ENCODE results near the gene OAS3. TPM values are rescaled to one million over a fixed set of nuclear protein-coding genes. Genes with fewer than 3 reads are reported as not detected.

The OAS3 gene
- total RNA-seq, 1 experiment from 2014 or later, result 29.5 TPM

DNA sequence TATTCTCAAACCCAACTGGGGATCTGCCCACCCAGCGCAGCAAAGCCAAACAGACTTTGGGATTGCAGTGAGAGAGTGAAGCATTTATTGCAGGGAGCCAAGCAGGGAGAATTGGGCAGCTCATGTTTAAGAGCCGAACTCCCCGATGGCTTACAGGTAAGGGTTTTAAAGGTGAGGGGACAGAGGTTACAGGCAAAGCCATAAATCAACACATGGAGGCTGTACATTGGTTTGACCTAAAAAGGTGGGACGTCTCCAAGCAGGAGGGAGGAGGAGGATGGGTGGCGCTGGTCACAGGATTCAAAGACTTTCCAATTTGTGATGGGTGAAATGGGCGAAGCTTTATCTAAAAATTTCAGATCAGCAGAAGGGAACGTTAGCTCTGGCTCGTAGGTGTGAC, 58.2 kb downstream of the OAS3 start:
- Histone ChIP-seq H2AFZ (ENCODE audit: low read depth, low read length, poor library complexity, severe bottlenecking) (no peak overlapping the region), H3K9ac (ENCODE audit: low read length) (no peak overlapping the region), H3K9me2 (ENCODE audit: insufficient read depth) (no peaks in the 10 kb centered on the region), H3K4me1 (ENCODE audit: control insufficient read depth in 1 of 2, insufficient read depth in 2 of 2, low read length in 2 of 2) (no peaks in the 10 kb centered on the region), H4K20me1 (ENCODE audit: insufficient read depth) (no peaks in the 10 kb centered on the region), H3K27me3 (ENCODE audit: insufficient read depth, low read length) (no peaks in the 10 kb centered on the region), H3K36me3 (ENCODE audit: control insufficient read depth in 1 of 2, insufficient read depth in 2 of 2, low read length in 2 of 2) (no peaks in the 10 kb centered on the region), H3K9me3 (ENCODE audit: control insufficient read depth in 1 of 2, insufficient read depth in 1 of 2, low read depth in 1 of 2, low read length in 2 of 2) (no peaks in the 10 kb centered on the region), H3K4me2 (ENCODE audit: low read length) (no peak overlapping the region), H3K79me2 (ENCODE audit: insufficient read depth, low read length) (no peaks in the 10 kb centered on the region), H3K4me3 (replicated peaks in 1 of 2; ENCODE audit: low read depth in 1 of 2, low read length in 2 of 2) (no peak overlapping the region), H3K27ac (ENCODE audit: low read depth, low read length) (no peak overlapping the region)
- ChIA-PET CTCF (no interaction called here), RAD21 (ENCODE audit: low non-redundant PET in 1 of 2, low total read pairs in 2 of 2, uncharacterized antibody in 2 of 2, unreplicated experiment in 2 of 2) (no interaction called here), POLR2A (no interaction called here)
- no peak for ATAC-seq
- DNase-seq (ENCODE audit: low read depth, low spot score), result no peak
- intact Hi-C loops (cut with micrococcal nuclease), result no loop called here
- BruUV-seq (replicated peaks), result no TSS peak
- TF ChIP-seq FOSL1 (IDR thresholded peaks at IDR 0.05; ENCODE audit: low read depth) (no peak), REST (IDR thresholded peaks at IDR 0.05; ENCODE audit: low read depth) (no peak), CBX3 (IDR thresholded peaks at IDR 0.05; ENCODE audit: low read depth) (no peak), SP1 (IDR thresholded peaks at IDR 0.05; ENCODE audit: low read depth) (no peak), EGR1 (IDR thresholded peaks at IDR 0.05; ENCODE audit: low read depth) (no peak), POLR2AphosphoS5 (IDR thresholded peaks at IDR 0.05; ENCODE audit: low read depth, low read length) (no peak), CEBPB (IDR thresholded peaks at IDR 0.05; ENCODE audit: low read depth) (no peak), ZBTB33 (IDR thresholded peaks at IDR 0.05; ENCODE audit: extremely low read depth, insufficient replicate concordance, low read length) (no peak), MAX (IDR thresholded peaks at IDR 0.05) (no peak), SRF (IDR thresholded peaks at IDR 0.05; ENCODE audit: low read depth) (no peak), SIN3A (IDR thresholded peaks at IDR 0.05; ENCODE audit: low read depth) (no peak), ZNF274 (IDR thresholded peaks at IDR 0.05; ENCODE audit: low read depth, low read length) (no peak), EZH2 (IDR thresholded peaks at IDR 0.05) (no peak), EZH2phosphoT487 (IDR thresholded peaks at IDR 0.05; ENCODE audit: borderline replicate concordance) (no peak), POLR2A (IDR thresholded peaks at IDR 0.05; ENCODE audit: borderline replicate concordance, extremely low read depth, insufficient read depth, insufficient read length) (no peak), JUND (IDR thresholded peaks at IDR 0.05) (no peak), RAD21 (IDR thresholded peaks at IDR 0.05; ENCODE audit: low read depth) (no peak), ELF1 (IDR thresholded peaks at IDR 0.05; ENCODE audit: borderline replicate concordance, low read depth) (no peak)
- TF ChIP-seq, protein P1, sequence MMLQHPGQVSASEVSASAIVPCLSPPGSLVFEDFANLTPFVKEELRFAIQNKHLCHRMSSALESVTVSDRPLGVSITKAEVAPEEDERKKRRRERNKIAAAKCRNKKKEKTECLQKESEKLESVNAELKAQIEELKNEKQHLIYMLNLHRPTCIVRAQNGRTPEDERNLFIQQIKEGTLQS (IDR thresholded peaks at IDR 0.05), result no peak
